T-helper 1 cell treated with Interleukin-12 subunit alpha and Interleukin-12 subunit beta and Interleukin-4 antibody, amounts not matched to agents 30 ng/mL and 1 ng/mL, for 36 hours (primary cell): Measurements from ENCODE around the gene CEP112. TPM values are rescaled to one million over a fixed set of nuclear protein-coding genes. Genes with fewer than 3 reads are reported as not detected.
"Not testable (repeated sequence)": the region's sequence is repeated elsewhere in the genome, so short reads cannot be mapped to it uniquely, and the experiment has no call there.

Experiments
- intact Hi-C: fragments of 100-400 bp; cut with micrococcal nuclease; formaldehyde crosslinking; loops from one replicate; pipeline ENCODE4 v1.15.1; 2024
- total RNA-seq: library from RNA; stranded (reverse); gene quantifications from 2 replicates; pipeline ENCODE4 v1.2.3, GENCODE V29; 2022

The CEP112 gene
- total RNA-seq, 1 donor from 2014 or later, result 3.0 TPM

DNA sequence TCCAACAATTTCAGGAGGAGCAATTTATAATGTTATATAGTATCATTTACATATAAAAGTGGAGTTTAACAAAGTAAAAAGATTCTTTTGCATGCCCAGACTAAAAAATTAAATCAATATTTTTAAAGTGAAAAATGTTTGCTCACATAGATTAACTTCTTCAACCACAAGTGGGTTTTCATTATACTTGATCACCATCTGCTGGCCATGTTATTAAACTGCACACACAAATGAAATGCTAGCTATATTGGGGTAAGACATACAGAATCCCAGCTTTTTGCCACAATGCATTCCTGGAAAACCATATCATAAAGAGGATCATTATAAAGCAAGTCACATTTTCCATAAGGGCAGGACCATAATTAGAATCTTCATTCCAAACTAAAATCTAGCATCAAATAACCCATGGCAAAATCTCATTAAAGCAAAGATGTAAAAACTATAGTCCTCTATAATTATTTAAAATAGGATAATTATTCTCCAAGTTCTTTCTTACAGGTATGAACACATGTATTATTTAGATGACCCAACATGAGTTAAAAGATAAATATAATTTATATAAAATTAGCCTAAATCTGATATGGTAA, 26.3 kb downstream of the CEP112 start:
- intact Hi-C loops, result loop anchor here (1.0 to 10.0 kb wide), 7 partner anchors 605 to 1391 kb away; partner anchors contain the start of gene AXIN2

DNA sequence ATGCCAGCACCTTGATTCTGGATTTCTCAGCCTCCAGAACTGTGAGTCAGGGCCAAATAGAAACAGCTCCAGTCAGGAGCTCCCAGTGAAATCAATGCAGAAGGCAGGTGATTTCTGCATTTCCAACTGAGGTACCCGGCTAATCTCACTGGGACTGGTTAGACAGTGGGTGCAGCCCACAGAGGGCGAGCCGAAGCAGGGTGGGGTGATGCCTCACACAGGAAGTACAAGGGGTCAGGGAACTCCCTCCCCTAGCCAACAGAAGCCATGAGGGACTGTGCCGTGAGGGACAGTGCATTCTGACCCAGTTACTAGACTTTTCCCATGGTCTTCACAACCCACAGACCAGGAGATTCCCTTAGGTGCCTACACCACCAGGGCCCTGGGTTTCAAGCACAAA, 36.9 kb downstream of the CEP112 start:
- intact Hi-C loops, result not testable (repeated sequence)

DNA sequence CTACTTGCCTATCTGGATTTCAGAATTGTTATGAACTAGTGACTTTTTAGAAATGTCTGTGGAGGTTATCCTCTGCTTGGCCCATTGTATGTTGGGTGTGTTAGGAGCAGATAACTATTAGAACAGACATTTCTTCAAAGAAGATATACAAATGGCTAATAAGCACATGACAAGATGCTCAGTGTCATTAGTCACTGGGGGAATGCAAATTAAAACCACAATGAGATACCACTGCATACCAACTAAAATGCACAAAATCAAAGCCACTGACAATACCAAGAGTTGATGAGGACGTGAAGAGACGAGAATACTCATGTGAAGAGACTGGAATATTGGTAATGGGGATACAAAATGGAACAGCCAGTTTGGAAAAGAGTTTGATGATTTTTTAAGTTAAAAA, 39.2 kb downstream of the CEP112 start:
- intact Hi-C loops, result no loop called here

DNA sequence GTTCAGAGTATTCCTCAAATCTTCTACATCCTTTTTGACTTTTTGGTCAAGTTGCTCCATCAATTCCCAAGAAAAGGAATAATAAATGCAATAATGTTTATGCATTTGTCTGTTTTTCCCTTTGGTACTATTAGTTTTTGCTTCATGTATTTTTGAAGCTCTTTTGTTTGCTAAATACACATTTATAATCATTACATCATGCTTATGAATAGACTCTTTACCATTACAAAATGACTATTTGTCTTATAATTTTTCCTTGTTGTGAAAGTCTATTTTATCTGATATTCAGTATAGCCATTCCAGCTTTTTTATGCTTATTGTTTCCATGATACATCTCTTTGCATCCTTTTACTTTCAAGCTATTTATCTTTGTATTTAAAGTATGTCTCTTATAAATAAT, 41.2 kb downstream of the CEP112 start:
- intact Hi-C loops, result no loop called here

DNA sequence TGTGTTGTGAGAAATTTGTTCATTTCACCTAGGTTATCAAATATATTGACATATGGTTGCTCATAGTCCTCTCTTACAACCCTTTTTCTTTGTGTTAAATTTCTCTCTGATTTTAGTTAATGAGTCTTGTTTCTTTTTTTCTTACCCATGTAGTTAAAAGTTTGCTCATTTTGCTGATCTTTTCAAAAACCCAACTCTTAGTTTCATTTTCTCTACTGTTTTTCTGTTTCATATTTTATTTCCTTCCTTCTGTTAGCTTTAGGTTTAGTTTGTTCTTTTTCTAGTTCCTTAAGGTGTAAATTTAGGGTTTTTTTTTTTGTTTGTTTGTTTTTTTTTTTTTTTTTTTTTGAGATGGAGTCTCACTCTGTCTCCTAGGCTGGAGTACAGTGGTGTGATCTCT, 42.4 kb downstream of the CEP112 start:
- intact Hi-C loops, result no loop called here

DNA sequence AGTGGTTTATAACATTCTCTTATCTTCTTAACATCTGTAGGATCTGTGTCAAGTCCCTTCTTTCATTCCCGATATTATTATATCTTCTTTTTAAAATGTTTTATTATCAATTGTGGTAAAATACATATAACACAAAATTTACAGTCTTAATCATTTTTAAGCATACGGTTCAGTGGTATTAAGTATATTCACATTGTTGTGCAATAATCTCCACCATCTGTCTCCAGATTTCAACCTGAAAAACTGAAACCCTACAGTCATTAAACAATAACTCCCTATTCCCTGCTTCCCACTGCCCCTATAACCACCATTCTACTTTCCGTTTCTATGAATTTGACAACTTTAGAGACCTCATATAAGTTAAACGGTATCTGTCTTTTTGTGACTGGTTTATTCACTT, 45.5 kb downstream of the CEP112 start:
- intact Hi-C loops, result no loop called here

DNA sequence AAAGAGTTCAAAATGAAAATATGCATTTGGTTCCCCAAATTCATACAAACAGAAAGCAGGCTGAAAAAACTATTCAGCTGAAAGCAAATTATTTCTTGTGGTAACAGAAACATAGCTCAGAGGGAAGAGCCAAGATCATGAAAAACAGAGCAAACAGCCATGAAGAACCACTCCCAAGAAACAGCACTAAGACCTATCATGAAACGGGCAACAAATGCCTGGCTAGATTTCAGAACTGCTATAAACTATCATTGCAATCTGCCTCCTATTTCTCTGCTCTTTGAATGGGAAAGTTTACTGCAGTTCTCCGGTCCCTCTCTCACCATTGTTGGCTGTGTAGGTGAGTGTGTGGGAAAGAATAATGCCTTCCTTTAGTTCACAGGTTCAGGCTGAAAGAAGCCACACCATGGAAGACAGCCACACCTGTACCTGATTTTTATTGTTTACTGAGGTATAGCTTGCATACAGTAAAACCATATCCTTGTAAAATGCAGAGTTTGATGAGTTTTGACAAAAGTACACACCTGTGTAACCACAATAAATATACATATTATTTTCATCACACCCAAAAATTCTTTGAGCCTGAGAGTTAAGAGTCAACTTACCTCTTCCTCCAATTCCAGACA, 48.2 kb downstream of the CEP112 start:
- intact Hi-C loops, result no loop called here

DNA sequence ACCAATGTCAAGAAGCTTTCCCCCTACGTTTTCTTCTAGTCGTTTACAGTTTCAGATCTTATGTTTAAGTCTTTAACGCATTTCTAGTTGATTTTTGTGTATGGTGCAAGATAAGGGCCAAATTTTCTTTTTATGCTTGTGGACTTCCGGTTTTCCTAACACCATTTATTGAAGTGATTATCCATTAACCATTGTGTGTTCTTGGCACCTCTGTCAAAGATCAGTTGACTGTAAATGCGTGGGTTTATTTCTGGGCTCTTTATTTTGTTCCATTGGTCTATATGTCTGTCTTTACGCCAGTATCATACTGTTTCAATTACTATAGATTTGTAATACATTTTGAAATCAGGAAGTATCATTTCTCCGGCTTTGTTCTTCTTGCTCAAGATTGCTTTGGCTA, 49.5 kb downstream of the CEP112 start:
- intact Hi-C loops, result no loop called here

DNA sequence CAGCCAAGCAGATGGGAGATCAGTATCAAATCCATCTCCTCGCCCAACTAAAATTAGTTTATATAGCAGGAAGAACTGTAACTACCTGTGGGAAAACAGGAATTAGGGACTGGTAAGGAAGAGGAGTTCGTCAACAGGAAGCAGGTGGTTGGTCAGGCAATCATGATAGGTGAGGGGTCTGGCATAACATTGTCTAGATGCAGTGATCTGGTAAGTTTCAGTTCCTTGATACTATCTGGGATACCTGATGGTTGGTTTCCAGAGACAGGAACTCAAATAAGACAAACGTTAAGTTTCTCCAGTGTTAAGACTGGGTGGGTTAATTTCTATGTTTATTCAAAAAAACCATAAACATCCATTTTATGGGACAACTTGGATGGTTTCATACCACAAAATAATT, 53.8 kb downstream of the CEP112 start:
- intact Hi-C loops, result no loop called here

DNA sequence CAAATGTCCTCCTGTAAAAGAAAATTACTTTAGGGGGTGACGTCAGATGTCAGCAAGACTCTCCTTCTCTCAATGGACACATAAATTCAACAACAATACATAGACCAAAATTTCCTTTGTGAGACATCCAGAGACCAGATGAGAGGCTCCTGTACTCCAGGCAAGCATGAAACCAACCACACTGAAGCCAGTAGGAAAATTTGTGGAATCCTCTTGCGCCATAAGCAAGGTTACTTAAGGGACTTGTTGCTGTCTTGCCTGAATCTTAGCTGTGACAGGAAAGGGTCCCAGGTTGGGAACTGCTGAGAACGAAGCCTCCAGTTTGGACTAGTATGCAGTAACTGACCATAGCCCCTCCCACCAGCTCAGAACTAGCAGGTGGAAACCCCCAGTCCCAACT, 56.0 kb downstream of the CEP112 start:
- intact Hi-C loops, result no loop called here

DNA sequence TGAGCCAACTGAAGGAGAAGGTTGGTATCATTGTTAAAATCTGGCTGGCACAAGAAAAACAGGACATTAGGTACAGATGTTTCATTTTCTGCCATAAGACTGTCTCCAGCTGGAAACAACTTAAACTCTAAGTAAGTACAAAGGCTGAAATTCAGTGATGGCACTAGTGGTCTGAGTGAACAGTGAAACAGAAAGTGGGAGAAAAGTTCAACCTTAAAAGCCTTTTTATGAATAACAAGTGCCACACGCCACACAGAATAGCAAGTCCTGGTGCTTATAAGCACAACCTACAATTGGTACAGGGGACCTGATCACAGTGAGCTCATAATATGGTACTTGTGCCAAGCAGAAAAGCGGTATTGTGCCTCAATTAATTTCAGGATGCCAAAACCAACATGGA, 56.7 kb downstream of the CEP112 start:
- intact Hi-C loops, result no loop called here

DNA sequence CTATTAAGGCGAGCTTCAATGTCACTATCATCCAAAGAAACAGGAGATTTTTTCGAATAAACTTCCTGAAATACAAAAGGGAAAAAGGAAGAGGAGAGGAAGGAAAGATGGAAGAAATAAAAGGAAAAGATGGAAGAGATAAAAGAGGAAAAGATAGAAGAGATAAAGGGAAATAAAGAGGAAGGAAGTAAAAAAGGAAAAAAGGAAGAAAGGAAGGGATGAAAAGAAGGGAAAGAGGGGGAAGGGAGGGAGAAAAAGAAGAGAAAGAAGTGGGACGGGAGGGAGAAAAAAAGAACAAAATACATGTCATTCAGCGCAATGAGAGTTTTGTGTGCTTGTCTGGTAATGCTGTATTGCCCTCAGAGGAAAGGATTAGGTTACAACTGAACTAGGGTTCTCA, 62.2 kb downstream of the CEP112 start:
- intact Hi-C loops, result no loop called here

DNA sequence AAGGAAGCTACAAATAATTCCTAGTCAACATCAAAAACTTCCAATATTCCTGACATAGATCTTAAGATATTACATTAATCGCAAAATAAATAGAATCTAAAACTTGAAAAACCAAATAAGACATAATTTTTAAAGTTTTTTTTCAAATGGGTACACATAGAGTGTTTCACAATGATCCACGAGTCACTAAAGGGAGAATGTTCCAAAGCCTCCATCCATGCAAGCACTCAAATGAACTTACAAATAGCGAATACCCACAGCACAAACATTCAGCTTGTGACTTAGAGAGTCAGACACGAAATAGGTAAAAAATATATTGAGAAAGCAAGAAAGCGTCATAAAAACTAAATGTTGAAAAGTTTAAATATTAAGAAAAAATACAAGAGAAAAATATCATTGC, 65.7 kb downstream of the CEP112 start:
- intact Hi-C loops, result no loop called here

DNA sequence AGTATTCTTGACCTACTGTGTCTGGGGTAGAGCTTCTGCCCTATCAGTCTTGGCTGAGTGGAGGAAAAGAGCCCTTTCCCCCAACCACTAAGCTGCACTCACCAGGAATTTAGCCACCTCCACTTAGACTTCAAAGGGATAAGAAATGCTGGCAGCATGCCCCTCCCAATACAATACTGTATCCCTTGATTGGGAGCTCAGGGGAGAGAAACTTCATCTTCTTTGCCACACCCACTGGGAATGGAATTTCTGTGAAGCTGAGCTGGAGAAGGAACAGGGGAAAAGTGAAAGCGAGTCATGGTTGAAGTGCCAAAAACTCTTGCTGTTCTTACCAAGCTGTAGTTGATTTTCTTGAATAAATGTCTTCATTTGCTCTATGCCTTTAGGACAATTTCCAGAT, 68.8 kb downstream of the CEP112 start:
- intact Hi-C loops, result no loop called here

DNA sequence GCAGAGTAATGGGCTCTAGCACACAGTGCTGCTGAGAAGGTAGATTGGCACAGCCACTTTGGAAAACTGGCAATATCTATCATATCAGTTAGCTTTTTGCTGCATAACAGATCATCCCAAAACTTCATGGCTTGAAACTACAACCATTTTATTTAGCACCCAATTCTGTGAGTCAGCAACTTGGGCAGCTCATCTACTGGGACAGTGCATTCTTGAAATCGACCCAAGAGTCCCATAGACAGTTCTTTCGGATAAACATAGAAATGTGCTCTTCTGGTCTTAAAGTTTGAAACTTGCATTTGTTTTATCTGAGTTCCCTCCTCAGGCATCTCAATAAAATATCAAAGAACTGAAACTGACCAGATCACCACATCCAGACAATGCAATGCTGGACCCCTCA, 76.7 kb downstream of the CEP112 start:
- intact Hi-C loops, result no loop called here

DNA sequence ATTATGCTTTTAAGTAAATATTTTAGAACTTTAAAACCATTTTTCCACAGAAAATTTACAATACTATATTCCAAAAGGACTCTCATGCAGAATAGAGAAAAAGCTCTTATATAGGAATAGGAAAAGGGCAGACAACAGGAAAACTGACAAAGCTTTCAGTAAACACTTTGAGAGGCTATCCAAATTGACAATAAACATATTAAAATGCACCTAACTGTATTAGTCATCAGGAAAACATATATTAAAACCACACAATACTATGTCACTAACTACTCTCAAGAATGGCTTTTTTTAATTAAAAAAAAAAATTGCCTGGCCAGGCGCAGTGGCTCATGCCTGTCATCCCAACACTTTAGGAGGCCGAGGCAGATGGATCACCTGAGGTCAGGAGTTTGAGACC, 77.3 kb downstream of the CEP112 start:
- intact Hi-C loops, result no loop called here

DNA sequence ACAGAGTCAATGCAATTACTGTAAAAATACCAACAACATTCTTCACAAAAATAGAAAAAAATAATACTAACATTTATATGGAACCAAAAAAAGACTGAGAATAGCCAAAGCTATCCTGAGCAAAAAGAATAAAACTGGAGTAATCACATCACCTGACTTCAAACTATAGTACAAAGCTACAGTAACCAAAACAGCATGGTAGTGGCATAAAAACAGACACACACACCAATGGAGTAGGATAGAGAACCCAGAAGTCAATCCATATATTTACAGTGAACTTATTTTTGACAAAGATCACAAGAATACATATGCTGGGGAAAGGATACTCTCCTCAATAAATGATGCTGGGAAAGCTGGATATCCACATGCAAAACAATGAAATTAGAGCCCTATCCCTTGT, 84.2 kb downstream of the CEP112 start:
- intact Hi-C loops, result no loop called here

DNA sequence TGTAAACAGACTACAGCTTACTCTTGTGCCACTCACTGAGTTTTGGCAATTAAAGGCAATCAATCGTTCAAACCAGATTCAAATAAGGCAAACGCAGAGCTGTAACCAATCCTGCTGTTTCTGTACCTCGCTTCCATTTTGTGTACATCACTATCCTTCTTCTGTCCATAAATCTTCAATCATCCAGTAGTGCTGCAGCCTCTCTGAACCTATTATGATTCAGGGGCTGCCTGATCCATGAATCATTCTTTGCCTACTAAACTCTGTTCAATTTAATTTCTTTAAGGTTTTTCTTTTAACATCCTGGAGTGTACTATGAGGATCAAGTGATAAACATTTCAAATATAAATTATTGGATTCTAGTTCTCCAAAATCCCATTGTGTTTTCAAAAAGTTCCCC, 93.9 kb downstream of the CEP112 start:
- intact Hi-C loops, result no loop called here

DNA sequence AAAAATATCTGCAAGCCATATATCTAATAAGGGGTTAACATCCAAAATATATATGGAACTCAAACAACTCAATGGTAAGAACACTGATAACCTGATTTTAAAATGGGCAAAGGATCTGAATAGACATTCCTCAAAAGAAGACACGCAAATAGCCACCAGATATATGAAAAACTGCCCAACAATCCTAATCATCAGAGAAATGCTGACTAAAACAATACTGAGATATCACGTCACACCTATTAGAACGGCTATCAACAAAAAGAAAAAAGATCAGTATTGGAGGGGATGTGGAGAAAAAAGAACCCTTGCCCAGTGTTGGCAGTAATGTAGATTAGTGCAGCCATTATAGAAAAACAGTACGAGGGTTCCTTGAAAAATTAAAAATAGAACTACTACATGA, 97.2 kb downstream of the CEP112 start:
- intact Hi-C loops, result no loop called here

DNA sequence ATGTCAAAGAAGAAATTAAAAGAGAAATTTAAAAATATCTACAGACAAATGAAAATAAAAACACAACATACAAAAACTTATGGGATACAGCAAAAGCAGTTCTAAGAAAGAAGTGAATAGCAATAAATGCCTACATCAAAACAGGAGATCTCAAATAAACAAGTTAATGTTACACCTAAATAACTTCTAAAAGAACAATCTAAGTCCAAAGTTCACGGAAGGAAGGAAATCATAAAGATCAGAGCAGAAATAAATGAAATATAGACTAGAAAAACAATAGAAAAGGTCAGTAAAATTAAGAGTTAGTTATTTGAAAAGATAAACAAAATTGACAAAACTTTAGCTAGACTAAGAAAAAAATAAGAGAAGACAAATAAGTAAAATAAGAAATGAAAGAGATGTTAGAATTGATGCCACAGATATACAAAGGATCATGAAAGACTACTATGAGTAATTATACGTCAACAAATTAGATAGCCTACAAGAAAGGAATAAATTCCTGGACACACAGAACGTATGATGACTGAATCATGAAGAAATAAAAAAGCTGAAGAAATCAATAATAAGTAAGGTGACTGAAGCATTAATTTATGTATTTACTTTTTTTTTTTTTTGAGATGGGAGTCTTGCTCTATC, 100.4 kb downstream of the CEP112 start:
- intact Hi-C loops, result no loop called here

DNA sequence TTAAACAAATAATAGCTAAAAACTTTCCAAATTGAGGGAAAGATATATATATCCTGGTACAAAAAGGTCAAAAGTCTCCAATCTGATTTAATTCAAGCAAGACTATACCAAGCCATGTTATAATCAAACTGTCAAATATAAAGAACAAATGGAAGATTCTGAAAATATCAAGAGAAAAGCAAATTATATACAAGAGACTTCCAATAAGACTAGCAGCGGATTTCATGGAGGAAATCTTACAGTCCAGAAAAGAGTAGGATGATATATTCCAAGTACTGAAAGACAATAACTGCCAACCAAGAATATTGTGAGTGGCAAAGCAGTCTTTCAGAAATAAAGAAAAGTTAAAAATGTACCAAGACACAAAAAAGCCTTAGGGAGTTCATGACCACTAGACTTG, 102.2 kb downstream of the CEP112 start:
- intact Hi-C loops, result no loop called here

DNA sequence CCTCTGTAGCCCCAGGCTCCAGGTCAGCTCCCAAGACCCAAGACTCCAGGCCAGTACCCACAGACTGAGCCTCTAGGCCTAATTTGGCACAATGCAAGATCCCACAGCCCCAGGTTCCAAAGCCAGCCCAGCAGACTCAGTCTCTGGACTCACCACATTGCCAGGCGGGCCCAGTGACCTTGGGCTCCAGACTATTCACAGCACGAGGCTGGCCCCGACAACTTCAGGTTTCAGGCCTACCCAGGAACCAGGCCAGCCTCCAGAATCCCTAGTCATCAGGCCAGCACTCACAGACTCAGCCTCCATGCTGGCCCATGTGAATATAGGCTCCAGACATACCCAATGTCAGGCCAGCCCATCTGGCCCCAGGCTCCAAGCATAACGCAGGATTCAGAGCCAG, 103.8 kb downstream of the CEP112 start:
- intact Hi-C loops, result no loop called here

DNA sequence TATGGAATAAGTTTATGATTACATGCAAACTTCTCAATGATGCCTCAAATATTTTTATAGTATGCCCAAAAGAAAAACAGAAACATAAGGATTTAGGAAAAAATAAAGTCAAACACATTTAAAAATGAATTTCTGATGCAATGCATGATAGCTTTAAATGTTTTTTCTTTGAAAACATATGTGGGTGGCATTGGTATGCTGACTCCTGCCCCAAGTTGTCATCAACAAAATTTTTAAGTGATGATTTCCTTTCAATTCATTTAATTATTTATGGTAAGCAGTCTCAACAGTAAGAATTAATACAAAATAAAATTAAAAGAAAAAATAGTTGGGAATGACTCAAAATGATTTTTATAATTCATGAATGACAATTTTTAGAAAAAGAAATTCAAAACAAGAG, 104.9 kb downstream of the CEP112 start:
- intact Hi-C loops, result no loop called here
